Psoas muscle (tissue), 8 donors: ENCODE measurements around the gene PID1. TPM values are rescaled to one million over a fixed set of nuclear protein-coding genes. Genes with fewer than 3 reads are reported as not detected.

Experiments
- ATAC-seq, 4 donors: fragments of 200-7000 bp; cut with Tn5 transposase; one replicate each; pipeline ENCODE4 v1.9.1; 2020; ENCODE audit warnings: moderate library complexity in 3 of 4, mild to moderate bottlenecking in 2 of 4
- DNase-seq, 2 donors: peaks; one replicate each; pipeline ENCODE4 v3.0.0-alpha.2; 2020
- H3K27ac ChIP-seq: fragments of 200-600 bp; one replicate; pipeline ENCODE4 v1.8.0; 2022
- H3K27me3 ChIP-seq, 3 donors: fragments of 200-600 bp in 1 of 3; one replicate each; pipeline versions ENCODE4 v1.6.1 to v1.8.0; 2013 to 2022; ENCODE audit warnings: low read length in 2 of 3, mild to moderate bottlenecking in 2 of 3, moderate library complexity in 1 of 3; ENCODE audit not compliant: insufficient read depth in 3 of 3
- H3K36me3 ChIP-seq, 2 donors: fragments of 200-600 bp in 1 of 2; one replicate each; pipeline versions ENCODE4 v1.6.1 to v1.8.0; 2013 to 2022; ENCODE audit warnings: low read depth in 1 of 2, mild to moderate bottlenecking in 1 of 2, moderate library complexity in 1 of 2; ENCODE audit not compliant: insufficient read depth in 1 of 2
- H3K4me1 ChIP-seq: fragments of 200-600 bp; one replicate; pipeline ENCODE4 v1.8.0; 2022
- H3K4me3 ChIP-seq: fragments of 200-600 bp; one replicate; pipeline ENCODE4 v1.8.0; 2022; ENCODE audit warnings: mild to moderate bottlenecking
- H3K9me3 ChIP-seq: fragments of 200-600 bp; one replicate; pipeline ENCODE4 v1.8.0; 2022
- CTCF ChIP-seq: fragments of 200-600 bp; IDR thresholded peaks from one replicate; pipeline ENCODE4 v1.8.0; 2022; ENCODE audit warnings: antibody characterized with exemption
- WGBS, 3 donors: extraction: QIAGEN DNeasy Blood & Tissue Kit; methylation state at CpG; one replicate each; pipeline versions ENCODE4 v1.1.6 to v1.1.7; 2013; 5-methylcytosine and 5-hydroxymethylcytosine counted together
- intact Hi-C, 2 donors: fragments of 100-400 bp; cut with DNase I; formaldehyde crosslinking; loops; one replicate each; pipeline versions ENCODE4 v1.11.0 to v1.14.2; 2022
- polyA plus RNA-seq, 3 donors: library from polyadenylated mRNA; stranded (reverse); fragments of 200-250 nt; gene quantifications; one replicate each; pipeline ENCODE4 v1.2.3, GENCODE V29; 2013
- total RNA-seq, 4 donors: library from RNA; stranded (reverse); fragmentation: NEBNext Ultra II Directional in 2 of 4; extraction: Animal tissue kit (Norgen Biotek cat#: 25700) in 2 of 4; gene quantifications; one replicate each; pipeline versions ENCODE4 v1.2.1 to v1.2.4, GENCODE V29; 2021 to 2023
- donor health status: healthy with polysubstance abuse.
- donor health status: DM: no; HTN: no; CAD: no; lungs with moderate emphysema.
- donor health status: Bipolar disorder and iron deficiency.
- donor health status: healthy.
- donor health status: DM: yes; HTN: yes; CAD: no.
- donor health status: DM: no; HTN: no; CAD: no.
- donor health status: DM: no; HTN: no; CAD: no.
- donor health status: DM: yes; HTN: yes; CAD: no.

Gene PID1
- total and polyA plus RNA-seq, 7 donors, result 4.3 to 10.6 (median 6.6) TPM

- H3K27ac ChIP-seq, result no peak overlapping the region
- TF ChIP-seq CTCF, result no peak
- DNase-seq, result no peak
- no peaks in the 10 kb centered on the region for H3K36me3 ChIP-seq
- no peaks in the 10 kb centered on the region for H3K27me3 ChIP-seq
- no peak for ATAC-seq
- no peaks in the 10 kb centered on the region for H3K4me1 ChIP-seq
- H3K9me3 ChIP-seq, result no peaks in the 10 kb centered on the region
- intact Hi-C loops, result no loop called here
- 81 to 87% (median 81%) methylated on average over 6 of the region's 6 CpGs for WGBS, 3 donors
- no peak overlapping the region for H3K4me3 ChIP-seq
These were observed 183.1 kb downstream of the PID1 start for GRCh38 chr2:229087843-229088516.

GRCh38 chr2:229087267-229087666 is 183.8 kb downstream of the PID1 start:
- ATAC-seq, result no peak
- WGBS, 3 donors, result 62 to 76% (median 70%) methylated on average over 3 of the region's 3 CpGs
- Histone ChIP-seq H3K27ac (no peak overlapping the region), H3K4me3 (no peak overlapping the region), H3K36me3 (no peaks in the 10 kb centered on the region), H3K9me3 (peaks cover 5% of the 10 kb centered on the region), H3K27me3 (no peaks in the 10 kb centered on the region), H3K4me1 (no peaks in the 10 kb centered on the region)
- TF ChIP-seq CTCF, result no peak
- intact Hi-C loops, result no loop called here
- no peak for DNase-seq

GRCh38 chr2:229085439-229085838 is 185.6 kb downstream of the PID1 start:
- Histone ChIP-seq H3K36me3 (no peaks in the 10 kb centered on the region), H3K4me1 (no peaks in the 10 kb centered on the region), H3K27me3 (no peaks in the 10 kb centered on the region), H3K4me3 (no peak overlapping the region), H3K9me3 (peaks cover 8% of the 10 kb centered on the region), H3K27ac (no peak overlapping the region)
- intact Hi-C loops, result no loop called here
- no peak for TF ChIP-seq CTCF
- no peak for ATAC-seq
- no peak for DNase-seq

GRCh38 chr2:229084447-229084846 is 186.6 kb downstream of the PID1 start:
- H3K4me3 ChIP-seq, result no peak overlapping the region
- H3K9me3 ChIP-seq, result peaks cover 8% of the 10 kb centered on the region
- no peaks in the 10 kb centered on the region for H3K4me1 ChIP-seq
- H3K27ac ChIP-seq, result no peak overlapping the region
- no peak for TF ChIP-seq CTCF
- intact Hi-C loops, result no loop called here
- WGBS, 3 donors, result 65 to 76% (median 68%) methylated on average over 5 of the region's 5 CpGs
- DNase-seq (no peak), ATAC-seq (no peak)
- H3K27me3 ChIP-seq, result no peaks in the 10 kb centered on the region
- H3K36me3 ChIP-seq, result no peaks in the 10 kb centered on the region
